Measurements from ENCODE around the gene ASXL2. TPM values are rescaled to one million over a fixed set of nuclear protein-coding genes. Genes with fewer than 3 reads are reported as not detected.

ASXL2 gene
- total and polyA plus RNA-seq, 2 of the 13 experiments (the other 11 are each of a cell fraction or from before 2014, with no cell fraction given): 12.1 to 19.2 TPM

GRCh38 chr2:25878361-25879132 lies at the start of gene ASXL2 (continued):
- TF ChIP-seq ZNF280B (CRISPR knock-in tag; IDR thresholded peaks at IDR 0.05; ENCODE audit: borderline replicate concordance): no peak
- TF ChIP-seq ZNF546 (CRISPR knock-in tag; conservative IDR thresholded peaks at IDR 0.05): no peak
- no peak; the same call in 1 of the 2 replicates for TF ChIP-seq HMGXB3 (CRISPR knock-in tag; IDR thresholded peaks at IDR 0.05; ENCODE audit: borderline replicate concordance)
- peak; percentile 85 for TF ChIP-seq ZNF792 (CRISPR knock-in tag; IDR thresholded peaks at IDR 0.05)
- TF ChIP-seq GMEB1 (CRISPR knock-in tag; IDR thresholded peaks at IDR 0.05; ENCODE audit: borderline replicate concordance): peak; percentile 94
- no peak for TF ChIP-seq ZNF432 (CRISPR knock-in tag; IDR thresholded peaks at IDR 0.05; ENCODE audit: borderline replicate concordance)
- no peak; the same call in 1 of the 2 replicates for TF ChIP-seq PATZ1 (CRISPR knock-in tag; IDR thresholded peaks at IDR 0.05)
- peak; percentile 88 for TF ChIP-seq REL (CRISPR knock-in tag; conservative IDR thresholded peaks at IDR 0.05)
- no peak for TF ChIP-seq TERF1 (CRISPR knock-in tag; IDR thresholded peaks at IDR 0.05)
- no peak for TF ChIP-seq ZNF282 (IDR thresholded peaks at IDR 0.05; ENCODE audit: partially characterized antibody)
- no peak; the same call in none of the 2 replicates for TF ChIP-seq ZNF275 (CRISPR knock-in tag; IDR thresholded peaks at IDR 0.05; ENCODE audit: borderline replicate concordance)
- no peak for TF ChIP-seq FOXM1 (CRISPR knock-in tag; IDR thresholded peaks at IDR 0.05)
- peak; percentile 66 for TF ChIP-seq SALL1 (CRISPR knock-in tag; IDR thresholded peaks at IDR 0.05)
- TF ChIP-seq EEA1 (CRISPR knock-in tag; IDR thresholded peaks at IDR 0.05; ENCODE audit: borderline replicate concordance): no peak
- no peak for TF ChIP-seq ZFP62 (CRISPR knock-in tag; IDR thresholded peaks at IDR 0.05)
